Inferior parietal cortex (tissue), 1 donor: Measurements from ENCODE around the gene MPPED1.

ENCODE experiments used
- DNase-seq: peaks from one replicate; pipeline ENCODE4 v3.0.0-alpha.2; 2016; ENCODE audit errors: extremely low spot score

MPPED1 gene

GRCh38 chr22:43392385-43392989, 19.3 kb upstream of the MPPED1 start:
- no peak for DNase-seq

GRCh38 chr22:43393132-43393843, 18.5 kb upstream of the MPPED1 start:
- no peak for DNase-seq

GRCh38 chr22:43393844-43394474, 17.9 kb upstream of the MPPED1 start:
- no peak for DNase-seq

- no peak for DNase-seq
Measured at GRCh38 chr22:43395086-43395695, 16.6 kb upstream of the MPPED1 start.

GRCh38 chr22:43396321-43396933, 15.4 kb upstream of the MPPED1 start:
- no peak for DNase-seq

GRCh38 chr22:43396934-43397457, 14.8 kb upstream of the MPPED1 start:
- no peak for DNase-seq

GRCh38 chr22:43397766-43398165, 14.0 kb upstream of the MPPED1 start:
- DNase-seq, result no peak

GRCh38 chr22:43398246-43398645, 13.6 kb upstream of the MPPED1 start:
- no peak for DNase-seq

- DNase-seq, result no peak
Measured at GRCh38 chr22:43398910-43399309, 12.9 kb upstream of the MPPED1 start.

- DNase-seq, result no peak
Measured at GRCh38 chr22:43399338-43399979, 12.4 kb upstream of the MPPED1 start.

GRCh38 chr22:43399980-43400358, 11.8 kb upstream of the MPPED1 start:
- DNase-seq, result no peak

GRCh38 chr22:43400449-43400848, 11.4 kb upstream of the MPPED1 start:
- no peak for DNase-seq

GRCh38 chr22:43401233-43401632, 10.6 kb upstream of the MPPED1 start:
- no peak for DNase-seq

GRCh38 chr22:43401661-43402060, 10.2 kb upstream of the MPPED1 start:
- DNase-seq, result no peak

- no peak for DNase-seq
Measured at GRCh38 chr22:43402128-43402527, 9.7 kb upstream of the MPPED1 start.

GRCh38 chr22:43404673-43405385, 7.0 kb upstream of the MPPED1 start:
- no peak for DNase-seq

GRCh38 chr22:43406186-43406790, 5.5 kb upstream of the MPPED1 start:
- no peak for DNase-seq

GRCh38 chr22:43407591-43407990, 4.2 kb upstream of the MPPED1 start:
- no peak for DNase-seq

GRCh38 chr22:43408009-43408408, 3.8 kb upstream of the MPPED1 start:
- no peak for DNase-seq

GRCh38 chr22:43409046-43409445, 2.8 kb upstream of the MPPED1 start:
- no peak for DNase-seq

GRCh38 chr22:43409800-43410199, 2.0 kb upstream of the MPPED1 start:
- DNase-seq, result no peak
